Esophagus squamous epithelium (tissue), 5 donors: ENCODE data around the gene EXOC1L. TPM values are rescaled to one million over a fixed set of nuclear protein-coding genes. Genes with fewer than 3 reads are reported as not detected.

Experiments used
- DNase-seq: peaks from one replicate; lab custom pipeline; 2025; lab: John Stamatoyannopoulos, UW
- H3K27ac ChIP-seq, 4 donors: fragments of 200-600 bp; sonication (generic); one replicate each; pipeline ENCODE4 v1.5.1; 2016 to 2019; ENCODE audit warnings: mild to moderate bottlenecking in 1 of 4
- H3K27me3 ChIP-seq, 4 donors: fragments of 200-600 bp; sonication (generic); 1 replicate in 3 of 4; 2 replicates in 1 of 4; pipeline versions ENCODE4 v1.5.1 to v1.6.0; 2017 to 2021; ENCODE audit warnings: antibody characterized with exemption in 1 of 4
- H3K36me3 ChIP-seq, 3 donors: fragments of 200-600 bp; sonication (generic); one replicate each; pipeline ENCODE4 v1.5.1; 2016 to 2019
- H3K4me1 ChIP-seq, 3 donors: fragments of 200-600 bp; sonication (generic); one replicate each; pipeline ENCODE4 v1.5.1; 2017 to 2019
- H3K4me3 ChIP-seq, 4 donors: fragments of 200-600 bp; sonication (generic); 1 replicate in 3 of 4; 2 replicates in 1 of 4; pipeline ENCODE4 v1.5.1; 2016 to 2019; ENCODE audit warnings: mild to moderate bottlenecking in 2 of 4, moderate library complexity in 1 of 4
- H3K9me3 ChIP-seq, 3 donors: fragments of 200-600 bp; sonication (generic); one replicate each; pipeline ENCODE4 v1.5.1; 2016 to 2019
- POLR2A ChIP-seq, 4 donors: fragments of 450-650 bp; IDR thresholded peaks; one replicate each; pipeline ENCODE4 v1.6.1; 2017; ENCODE audit warnings: antibody characterized with exemption in 4 of 4, mild to moderate bottlenecking in 4 of 4, moderate library complexity in 3 of 4
- WGBS, 2 donors: methylation state at CpG; one replicate each; pipeline ENCODE4 v1.1.5; 2018; 5-methylcytosine and 5-hydroxymethylcytosine counted together
- intact Hi-C: fragments of 100-400 bp; cut with DNase I; formaldehyde crosslinking; loops from one replicate; pipeline ENCODE4 v1.15.0; 2022
- total RNA-seq, 4 donors: library from RNA; depleted of rRNA; stranded (reverse); fragments of >200 nt; gene quantifications; one replicate each; pipeline ENCODE4 v1.1.0, GENCODE V29; 2016
- TF ChIP-seq, protein P1 (sequence below), 6 experiments: fragments of 450-650 bp in 4 of 6; fragments of 200-600 bp in 2 of 6; sonication (generic) in 2 of 6; IDR thresholded peaks; one replicate each; pipeline ENCODE4 v1.5.1; 2016 to 2019; ENCODE audit warnings: antibody characterized with exemption in 6 of 6, mild to moderate bottlenecking in 4 of 6, moderate library complexity in 4 of 6
- donor health status: DM: yes; HTN: yes; CAD: no.

The EXOC1L gene
- total RNA-seq, 4 donors from 2014 or later = not detected

DNA sequence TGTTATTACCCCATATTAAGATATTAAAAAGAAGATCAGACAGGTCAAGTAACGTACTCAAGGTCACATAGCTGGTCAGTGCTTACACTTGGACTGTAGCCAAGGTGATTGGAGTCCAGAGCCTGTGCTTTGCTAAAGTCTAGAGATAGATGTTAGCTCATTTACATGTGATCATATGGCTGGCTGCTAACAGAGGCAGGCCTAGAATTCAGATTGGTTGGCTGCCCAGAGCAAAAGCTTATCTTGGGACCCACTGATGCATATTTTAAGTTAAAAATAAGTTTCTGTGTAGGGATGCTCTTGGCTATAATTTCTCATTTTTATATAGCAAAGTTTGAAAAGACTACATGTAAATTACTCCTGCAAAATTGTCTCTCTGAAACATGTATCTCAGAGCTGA is 18.1 kb upstream of the EXOC1L start:
- intact Hi-C loops = no loop called here
- no peaks in the 10 kb centered on the region for H3K36me3 ChIP-seq
- DNase-seq = no peak
- H3K27me3 ChIP-seq = peaks cover 0 to 14% (median 0%) of the 10 kb centered on the region in 4 donors
- no peak overlapping the region for H3K27ac ChIP-seq
- no peaks in the 10 kb centered on the region for H3K4me1 ChIP-seq
- no peaks in the 10 kb centered on the region for H3K9me3 ChIP-seq
- 20 to 43% methylated on average over 1 of the region's 1 CpG for WGBS, 2 donors
- TF ChIP-seq POLR2A (IDR thresholded peaks at IDR 0.05) = no peak
- TF ChIP-seq, protein P1, sequence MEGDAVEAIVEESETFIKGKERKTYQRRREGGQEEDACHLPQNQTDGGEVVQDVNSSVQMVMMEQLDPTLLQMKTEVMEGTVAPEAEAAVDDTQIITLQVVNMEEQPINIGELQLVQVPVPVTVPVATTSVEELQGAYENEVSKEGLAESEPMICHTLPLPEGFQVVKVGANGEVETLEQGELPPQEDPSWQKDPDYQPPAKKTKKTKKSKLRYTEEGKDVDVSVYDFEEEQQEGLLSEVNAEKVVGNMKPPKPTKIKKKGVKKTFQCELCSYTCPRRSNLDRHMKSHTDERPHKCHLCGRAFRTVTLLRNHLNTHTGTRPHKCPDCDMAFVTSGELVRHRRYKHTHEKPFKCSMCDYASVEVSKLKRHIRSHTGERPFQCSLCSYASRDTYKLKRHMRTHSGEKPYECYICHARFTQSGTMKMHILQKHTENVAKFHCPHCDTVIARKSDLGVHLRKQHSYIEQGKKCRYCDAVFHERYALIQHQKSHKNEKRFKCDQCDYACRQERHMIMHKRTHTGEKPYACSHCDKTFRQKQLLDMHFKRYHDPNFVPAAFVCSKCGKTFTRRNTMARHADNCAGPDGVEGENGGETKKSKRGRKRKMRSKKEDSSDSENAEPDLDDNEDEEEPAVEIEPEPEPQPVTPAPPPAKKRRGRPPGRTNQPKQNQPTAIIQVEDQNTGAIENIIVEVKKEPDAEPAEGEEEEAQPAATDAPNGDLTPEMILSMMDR (IDR thresholded peaks at IDR 0.05) = no peak
- H3K4me3 ChIP-seq = no peak overlapping the region

DNA sequence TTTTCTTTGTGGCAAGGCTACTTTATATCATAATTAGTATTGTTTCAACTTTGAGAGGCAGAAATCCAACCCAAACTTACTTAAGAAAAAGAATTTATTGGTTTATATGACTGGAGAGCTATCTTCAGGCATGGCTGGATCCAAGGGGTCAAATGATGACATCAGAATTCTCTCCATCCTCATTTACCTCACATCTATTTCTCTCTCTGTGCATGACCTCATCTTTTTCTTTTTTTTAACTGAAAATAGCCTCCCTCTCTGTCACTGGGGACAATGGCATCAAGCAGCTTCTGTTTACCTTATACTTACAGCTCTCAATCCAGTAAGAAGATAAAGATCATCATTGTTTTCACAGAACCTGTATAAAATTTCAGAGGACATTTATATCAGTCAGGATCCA is 12.0 kb upstream of the EXOC1L start:
- no peaks in the 10 kb centered on the region for H3K9me3 ChIP-seq
- no peak for TF ChIP-seq POLR2A (IDR thresholded peaks at IDR 0.05)
- TF ChIP-seq, protein P1 (IDR thresholded peaks at IDR 0.05) = no peak
- H3K27me3 ChIP-seq = peaks cover 0 to 5% (median 0%) of the 10 kb centered on the region in 4 donors
- no peaks in the 10 kb centered on the region for H3K4me1 ChIP-seq
- intact Hi-C loops = no loop called here
- no peak for DNase-seq
- H3K27ac ChIP-seq = no peak overlapping the region
- H3K36me3 ChIP-seq = no peaks in the 10 kb centered on the region
- H3K4me3 ChIP-seq = no peak overlapping the region

GRCh38 chr4:55808186-55808585 is 11.4 kb upstream of the EXOC1L start:
- Histone ChIP-seq H3K27me3 (peaks cover 0 to 5% (median 0%) of the 10 kb centered on the region in 4 donors), H3K9me3 (no peaks in the 10 kb centered on the region), H3K36me3 (no peaks in the 10 kb centered on the region), H3K27ac (no peak overlapping the region), H3K4me1 (no peaks in the 10 kb centered on the region), H3K4me3 (no peak overlapping the region)
- intact Hi-C loops = no loop called here
- TF ChIP-seq, protein P1 (IDR thresholded peaks at IDR 0.05) = no peak
- TF ChIP-seq POLR2A (IDR thresholded peaks at IDR 0.05) = no peak
- no peak for DNase-seq
- 35 to 38% methylated on average over 2 of the region's 2 CpGs for WGBS, 2 donors

DNA sequence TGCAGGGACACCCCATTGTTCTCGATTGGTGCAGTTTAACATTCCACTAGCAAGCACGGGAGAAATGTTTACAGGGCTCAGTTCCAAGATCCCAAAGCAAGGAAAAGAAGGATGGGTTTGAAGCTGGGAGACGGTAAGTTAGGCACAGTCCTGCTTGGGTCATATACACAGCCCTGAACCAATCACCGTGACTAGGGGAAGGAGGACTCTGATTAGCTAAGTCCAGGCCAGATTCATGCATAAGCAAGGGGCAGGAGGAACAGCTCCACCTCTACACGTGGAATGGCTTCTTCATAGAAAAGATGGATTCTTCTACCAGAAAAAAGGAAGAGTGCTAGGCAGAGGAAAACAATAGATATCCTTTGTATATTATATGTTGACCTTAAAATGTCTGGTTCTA is 11.0 kb upstream of the EXOC1L start:
- no peaks in the 10 kb centered on the region for H3K4me1 ChIP-seq
- no peak for TF ChIP-seq POLR2A (IDR thresholded peaks at IDR 0.05)
- TF ChIP-seq, protein P1 (IDR thresholded peaks at IDR 0.05) = no peak
- H3K27me3 ChIP-seq = peaks cover 0 to 5% (median 0%) of the 10 kb centered on the region in 4 donors
- no peaks in the 10 kb centered on the region for H3K36me3 ChIP-seq
- intact Hi-C loops = no loop called here
- H3K4me3 ChIP-seq = no peak overlapping the region
- no peaks in the 10 kb centered on the region for H3K9me3 ChIP-seq
- no peak for DNase-seq
- no peak overlapping the region for H3K27ac ChIP-seq
- 41 to 43% methylated on average over 5 of the region's 5 CpGs for WGBS, 2 donors

DNA sequence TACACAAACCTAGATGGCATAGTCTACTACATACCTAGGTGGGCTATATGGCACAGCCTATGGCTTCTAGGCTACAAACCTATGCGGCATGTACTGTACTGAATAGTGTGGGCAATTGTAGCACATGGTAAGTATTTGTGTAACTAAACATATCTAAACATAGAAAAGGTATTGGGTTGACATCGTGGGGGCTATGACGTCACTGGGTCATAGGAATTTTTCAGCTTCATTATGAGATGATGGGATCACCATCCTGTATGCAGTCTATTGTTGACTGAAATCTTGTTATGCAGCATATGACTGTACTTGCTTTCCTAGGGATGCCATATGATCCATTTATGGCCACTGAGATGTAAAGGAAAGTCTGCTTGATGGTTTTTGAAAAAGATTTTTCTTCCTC is 1.9 kb upstream of the EXOC1L start:
- Histone ChIP-seq H3K4me1 (peaks cover 0 to 13% (median 0%) of the 10 kb centered on the region in 3 donors), H3K9me3 (no peaks in the 10 kb centered on the region), H3K36me3 (no peaks in the 10 kb centered on the region), H3K4me3 (no peak overlapping the region), H3K27ac (no peak overlapping the region), H3K27me3 (peaks cover 0 to 6% (median 0%) of the 10 kb centered on the region in 4 donors)
- intact Hi-C loops = no loop called here
- no peak for TF ChIP-seq POLR2A (IDR thresholded peaks at IDR 0.05)
- TF ChIP-seq, protein P1 (IDR thresholded peaks at IDR 0.05) = no peak
- WGBS, 2 donors = 87 to 88% methylated on average over 3 of the region's 3 CpGs
- DNase-seq = no peak
